Subcutaneous abdominal adipose tissue (tissue), 5 donors: ENCODE results near the gene LTBR.
"Not testable (repeated sequence)": the region's sequence is repeated elsewhere in the genome, so short reads cannot be mapped to it uniquely, and the experiment has no call there.

ENCODE experiments used
- H3K27ac ChIP-seq: one replicate; pipeline ENCODE4 v1.7.0; 2013; ENCODE audit warnings: low read depth, mild to moderate bottlenecking, inconsistent platforms, low read length, moderate library complexity
- H3K27me3 ChIP-seq, 5 donors: one replicate each; pipeline ENCODE4 v1.7.0; 2013; ENCODE audit warnings: low read length in 5 of 5, inconsistent platforms in 1 of 5; ENCODE audit not compliant: control insufficient read depth in 5 of 5, insufficient read depth in 4 of 5
- H3K36me3 ChIP-seq, 5 donors: one replicate each; pipeline ENCODE4 v1.7.0; 2013; ENCODE audit warnings: low read length in 5 of 5; ENCODE audit not compliant: control insufficient read depth in 5 of 5, insufficient read depth in 5 of 5
- H3K4me1 ChIP-seq, 5 donors: one replicate each; pipeline ENCODE4 v1.7.0; 2013; ENCODE audit warnings: low read length in 5 of 5, mild to moderate bottlenecking in 3 of 5, moderate library complexity in 1 of 5; ENCODE audit not compliant: control insufficient read depth in 5 of 5, insufficient read depth in 5 of 5
- H3K4me3 ChIP-seq, 5 donors: one replicate each; pipeline ENCODE4 v1.7.0; 2013; ENCODE audit warnings: low read length in 5 of 5, low read depth in 1 of 5
- H3K9ac ChIP-seq, 5 donors: one replicate each; pipeline ENCODE4 v1.7.0; 2013; ENCODE audit warnings: low read length in 5 of 5, mild to moderate bottlenecking in 4 of 5, moderate library complexity in 3 of 5
- H3K9me3 ChIP-seq, 5 donors: one replicate each; pipeline ENCODE4 v1.7.0; 2013; ENCODE audit warnings: low read length in 5 of 5; ENCODE audit not compliant: control insufficient read depth in 5 of 5
- donor health status: healthy.
- donor health status: healthy.
- donor health status: healthy.
- donor health status: healthy.
- donor health status: healthy.

The LTBR gene

DNA sequence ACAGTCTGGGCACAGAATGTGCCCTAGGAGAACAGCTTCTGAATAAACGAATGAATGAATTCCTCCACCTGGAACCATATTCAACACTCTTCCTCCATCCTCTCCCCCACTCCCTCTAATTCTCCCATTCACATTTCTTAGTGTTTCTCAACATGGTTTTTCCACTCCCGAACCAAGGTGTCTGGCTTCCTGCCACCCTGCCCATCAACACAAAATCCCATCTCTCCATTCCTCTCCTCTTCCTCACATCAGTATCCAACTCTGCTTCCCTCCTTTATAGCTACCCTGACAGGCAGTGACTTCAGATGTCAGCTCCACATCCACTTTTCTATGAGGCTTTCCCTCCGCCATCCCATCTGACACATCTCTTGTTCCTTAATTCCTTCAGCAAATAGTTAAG, 45.0 kb upstream of the LTBR start:
- Histone ChIP-seq H3K27me3 (peaks cover 0 to 4% (median 0%) of the 10 kb centered on the region in 5 donors), H3K36me3 (peaks cover 0 to 19% (median 13%) of the 10 kb centered on the region in 5 donors), H3K9me3 (no peaks in the 10 kb centered on the region), H3K9ac (peak overlapping the region; percentile 96 to 100 (median 100)), H3K4me1 (peaks cover 42 to 90% (median 84%) of the 10 kb centered on the region in 5 donors), H3K27ac (peak overlapping the region; percentile 100), H3K4me3 (peak overlapping the region; percentile 81 to 100 (median 98))

DNA sequence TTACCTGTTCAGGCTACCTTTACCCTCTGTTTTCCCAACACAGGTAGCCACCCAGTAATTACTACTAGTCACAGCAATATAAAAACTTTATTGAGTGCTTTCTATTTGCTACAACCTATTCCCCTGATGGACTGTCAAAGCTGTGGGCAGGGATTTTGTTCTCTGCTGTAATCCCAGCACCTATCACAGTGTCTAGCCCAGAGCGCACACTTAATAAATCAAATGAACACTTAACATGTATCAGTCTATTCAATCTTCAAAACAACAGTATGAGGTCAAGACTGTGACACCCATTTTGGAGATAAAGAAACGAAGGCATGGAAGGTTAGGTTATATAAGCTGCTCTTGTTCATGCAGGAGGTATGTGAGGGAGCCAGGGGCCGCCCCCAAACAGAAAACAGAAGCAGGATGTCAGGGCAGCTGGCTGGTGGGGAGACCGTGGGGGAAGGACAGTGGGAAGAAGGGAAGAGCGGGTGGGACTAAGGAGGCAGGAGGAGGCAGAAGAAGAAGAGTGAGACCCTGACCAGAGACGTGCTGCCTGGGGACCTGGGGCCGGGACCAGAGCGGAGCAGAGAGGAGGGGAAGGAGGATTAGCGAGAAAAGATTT, 43.8 kb upstream of the LTBR start:
- H3K4me1 ChIP-seq = peaks cover 37 to 82% (median 74%) of the 10 kb centered on the region in 5 donors
- H3K4me3 ChIP-seq = peak overlapping the region; percentile 81 to 100 (median 98)
- peaks cover 0 to 4% (median 0%) of the 10 kb centered on the region in 5 donors for H3K27me3 ChIP-seq
- peak overlapping the region; percentile 100 for H3K27ac ChIP-seq
- H3K9ac ChIP-seq = peak overlapping the region; percentile 96 to 100 (median 100)
- H3K36me3 ChIP-seq = peaks cover 0 to 7% (median 2%) of the 10 kb centered on the region in 5 donors
- H3K9me3 ChIP-seq = no peaks in the 10 kb centered on the region

DNA sequence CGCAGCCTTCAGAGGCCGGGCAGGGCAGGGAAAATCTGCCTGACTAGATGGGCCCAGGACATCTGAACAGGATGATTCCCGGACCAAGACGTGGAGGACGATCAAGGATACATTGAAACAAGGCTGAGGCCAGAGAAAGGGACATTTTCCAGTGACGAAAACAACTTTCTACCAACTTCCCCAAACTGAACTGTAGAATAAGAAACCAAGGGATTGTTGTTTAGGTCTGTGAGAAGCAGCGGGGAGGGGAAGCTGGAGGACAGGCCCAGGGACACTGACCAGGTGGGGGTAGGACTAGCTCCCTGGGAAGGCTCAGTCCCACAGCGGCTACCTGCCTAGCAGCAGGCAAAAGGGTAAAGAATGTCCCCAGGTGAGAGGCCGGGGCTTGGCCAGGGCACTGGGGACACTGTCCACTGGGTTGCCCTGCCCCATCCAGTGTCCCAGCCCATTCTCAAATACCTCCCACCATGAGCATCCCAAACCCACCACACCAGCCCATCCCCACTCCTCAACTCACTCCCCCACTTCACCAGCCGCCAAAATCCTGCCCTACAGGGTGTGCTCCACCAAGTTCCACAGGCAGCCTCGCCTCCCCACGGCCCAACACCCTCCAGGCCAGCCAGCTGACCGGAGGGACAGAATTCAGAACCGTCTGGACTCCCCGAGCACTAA, 43.1 kb upstream of the LTBR start:
- H3K4me1 ChIP-seq = peaks cover 35 to 82% (median 72%) of the 10 kb centered on the region in 5 donors
- H3K27me3 ChIP-seq = peaks cover 0 to 4% (median 0%) of the 10 kb centered on the region in 5 donors
- peak overlapping the region; percentile 96 to 100 (median 100) for H3K9ac ChIP-seq
- H3K27ac ChIP-seq = peak overlapping the region; percentile 100
- no peaks in the 10 kb centered on the region for H3K9me3 ChIP-seq
- peak overlapping the region; percentile 81 to 100 (median 98) for H3K4me3 ChIP-seq
- peaks cover 0 to 6% (median 0%) of the 10 kb centered on the region in 5 donors for H3K36me3 ChIP-seq

DNA sequence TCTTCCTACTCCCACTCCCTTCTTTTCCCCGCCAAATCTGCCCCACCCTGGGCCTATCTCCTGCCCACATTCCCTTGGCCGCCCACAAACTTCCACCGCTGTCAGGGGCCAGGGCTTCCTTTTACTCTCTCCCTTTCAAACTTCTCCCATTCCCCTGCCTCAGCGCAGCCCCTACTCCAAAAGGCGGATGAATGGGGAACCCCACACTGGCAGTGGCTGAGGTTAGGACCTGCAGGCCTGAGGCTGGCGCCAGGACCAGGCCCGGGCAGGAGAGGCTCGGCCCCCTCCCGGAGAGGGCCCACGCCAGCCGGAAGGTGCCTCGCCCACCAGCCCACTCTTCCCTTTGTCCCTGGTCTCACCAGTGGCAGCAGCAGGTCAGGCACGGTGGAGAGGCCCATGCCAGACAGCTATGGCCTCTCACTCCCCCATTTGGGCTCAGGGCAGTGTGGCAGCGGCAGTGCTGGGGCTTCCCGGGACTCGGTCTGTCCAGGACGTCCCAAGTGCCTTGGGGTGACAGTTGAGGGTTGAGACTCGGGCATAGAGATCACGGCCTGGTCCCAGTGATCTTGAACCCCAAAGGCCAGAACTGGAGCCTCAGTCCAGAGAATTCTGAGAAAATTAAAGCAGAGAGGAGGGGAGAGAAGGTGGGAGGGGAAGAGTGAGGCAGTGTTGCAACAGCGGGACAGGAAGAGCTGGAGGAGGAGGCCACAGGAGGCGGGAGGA, 42.4 kb upstream of the LTBR start, which contains the start of gene TNFRSF1A:
Gene TNFRSF1A, minus strand, starts transcription at position 660 of the 723 bp plus-strand sequence. Its CDS starts 262 bp downstream, at position 398.
- H3K27ac ChIP-seq = peak within 1 kb of the TSS; percentile 100
- H3K4me1 ChIP-seq = peaks cover 32 to 82% (median 69%) of the 10 kb centered on the region in 5 donors
- peaks cover 0 to 6% (median 0%) of the 10 kb centered on the region in 5 donors for H3K36me3 ChIP-seq
- H3K9ac ChIP-seq = peak within 1 kb of the TSS; percentile 96 to 100 (median 100)
- no peaks in the 10 kb centered on the region for H3K27me3 ChIP-seq
- H3K9me3 ChIP-seq = no peaks in the 10 kb centered on the region
- peak within 1 kb of the TSS; percentile 81 to 100 (median 98) for H3K4me3 ChIP-seq

DNA sequence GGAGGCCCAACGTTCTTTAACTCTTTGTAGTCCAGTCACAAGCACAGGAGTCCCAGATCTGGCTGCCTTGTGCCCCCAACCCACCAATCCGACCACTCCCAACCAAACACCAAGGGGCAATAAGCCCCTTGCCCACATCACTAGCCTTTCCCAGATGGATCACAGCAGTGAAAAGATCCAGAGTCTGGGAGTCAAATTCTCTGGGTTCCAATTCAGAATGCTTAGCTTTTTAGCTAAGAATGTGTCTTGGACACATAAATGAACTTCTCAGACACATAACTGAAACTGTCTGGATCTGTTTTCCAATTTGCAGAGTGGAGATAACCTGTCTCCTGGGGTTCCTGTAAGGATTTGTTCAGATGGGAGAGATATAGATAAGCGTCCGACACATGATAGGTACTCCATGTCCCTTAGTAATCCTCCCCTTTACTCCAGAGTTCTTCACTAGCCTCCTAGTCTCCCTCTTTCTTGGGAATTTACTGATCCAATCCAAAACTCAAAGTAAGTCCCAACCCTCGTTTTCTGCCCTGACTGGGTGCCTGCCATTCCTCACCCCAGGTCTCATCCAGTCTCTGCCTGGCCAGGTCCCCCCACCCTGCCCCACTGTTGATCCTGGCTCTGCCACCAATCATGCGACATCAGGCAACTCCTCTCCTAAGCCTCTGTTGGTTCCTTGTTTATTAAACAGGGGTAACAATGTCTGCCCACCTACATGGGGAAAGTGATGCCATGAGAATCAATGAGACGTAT, 41.6 kb upstream of the LTBR start:
- H3K27me3 ChIP-seq = no peaks in the 10 kb centered on the region

DNA sequence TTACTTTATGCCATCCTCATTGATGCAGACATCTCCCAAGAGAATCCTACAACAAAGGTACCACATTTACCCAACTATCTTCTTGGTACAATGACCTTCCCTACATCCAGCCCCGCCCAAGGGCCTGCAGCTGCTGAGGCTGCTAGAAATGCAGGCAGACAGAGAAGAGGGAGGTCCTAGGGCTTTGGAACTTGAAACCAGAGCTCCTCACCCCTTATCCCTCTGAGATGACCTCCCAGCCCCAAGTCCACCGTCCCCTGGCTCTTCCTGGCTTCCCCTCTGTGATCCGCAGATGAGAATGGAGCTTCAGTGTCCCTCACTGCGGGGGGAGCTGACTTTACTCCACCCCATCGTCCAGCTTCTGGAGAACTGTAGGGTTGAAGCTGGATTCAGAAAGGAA, 40.4 kb upstream of the LTBR start:
- peak overlapping the region; percentile 100 for H3K27ac ChIP-seq
- peaks cover 27 to 81% (median 69%) of the 10 kb centered on the region in 5 donors for H3K4me1 ChIP-seq
- H3K9me3 ChIP-seq = no peaks in the 10 kb centered on the region
- H3K27me3 ChIP-seq = no peaks in the 10 kb centered on the region
- peak overlapping the region in 2 of 5 donors; percentile 19 to 49 for H3K9ac ChIP-seq
- no peak overlapping the region for H3K4me3 ChIP-seq
- H3K36me3 ChIP-seq = peaks cover 0 to 6% (median 0%) of the 10 kb centered on the region in 5 donors

More for the DNA sequence above, 41.6 kb upstream of the LTBR start:
- peak overlapping the region; percentile 96 to 100 (median 100) for H3K9ac ChIP-seq
- no peaks in the 10 kb centered on the region for H3K9me3 ChIP-seq
- peak overlapping the region; percentile 100 for H3K27ac ChIP-seq
- peaks cover 0 to 6% (median 0%) of the 10 kb centered on the region in 5 donors for H3K36me3 ChIP-seq
- H3K4me3 ChIP-seq = peak overlapping the region; percentile 81 to 100 (median 98)
- peaks cover 30 to 82% (median 69%) of the 10 kb centered on the region in 5 donors for H3K4me1 ChIP-seq

DNA sequence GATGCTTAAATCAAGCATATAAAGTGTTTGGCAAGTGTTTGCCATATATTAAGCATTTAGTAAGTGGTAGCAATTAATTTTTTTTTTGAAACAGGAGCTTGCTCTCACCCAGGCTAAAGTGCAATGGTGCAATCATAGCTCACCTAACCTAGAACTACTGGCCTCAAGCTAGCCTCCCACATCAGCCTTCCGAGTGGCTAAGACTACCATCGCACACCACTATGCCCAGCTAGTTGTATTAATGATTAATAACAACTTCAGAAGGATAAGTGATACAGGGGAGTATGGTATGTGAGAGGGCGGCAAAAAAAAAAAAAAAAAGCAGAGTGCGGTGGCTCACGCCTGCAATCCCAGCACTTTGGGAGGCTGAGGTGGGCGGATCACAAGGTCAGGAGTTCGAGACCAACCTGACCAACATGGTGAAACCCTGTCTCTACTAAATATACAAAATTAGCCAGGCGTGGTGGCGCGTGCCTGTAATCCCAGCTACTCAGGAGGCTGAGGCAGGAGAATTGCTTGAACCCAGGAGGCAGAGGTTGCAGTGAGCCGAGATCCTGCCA, 39.8 kb upstream of the LTBR start:
- not testable (repeated sequence) for H3K9ac ChIP-seq

DNA sequence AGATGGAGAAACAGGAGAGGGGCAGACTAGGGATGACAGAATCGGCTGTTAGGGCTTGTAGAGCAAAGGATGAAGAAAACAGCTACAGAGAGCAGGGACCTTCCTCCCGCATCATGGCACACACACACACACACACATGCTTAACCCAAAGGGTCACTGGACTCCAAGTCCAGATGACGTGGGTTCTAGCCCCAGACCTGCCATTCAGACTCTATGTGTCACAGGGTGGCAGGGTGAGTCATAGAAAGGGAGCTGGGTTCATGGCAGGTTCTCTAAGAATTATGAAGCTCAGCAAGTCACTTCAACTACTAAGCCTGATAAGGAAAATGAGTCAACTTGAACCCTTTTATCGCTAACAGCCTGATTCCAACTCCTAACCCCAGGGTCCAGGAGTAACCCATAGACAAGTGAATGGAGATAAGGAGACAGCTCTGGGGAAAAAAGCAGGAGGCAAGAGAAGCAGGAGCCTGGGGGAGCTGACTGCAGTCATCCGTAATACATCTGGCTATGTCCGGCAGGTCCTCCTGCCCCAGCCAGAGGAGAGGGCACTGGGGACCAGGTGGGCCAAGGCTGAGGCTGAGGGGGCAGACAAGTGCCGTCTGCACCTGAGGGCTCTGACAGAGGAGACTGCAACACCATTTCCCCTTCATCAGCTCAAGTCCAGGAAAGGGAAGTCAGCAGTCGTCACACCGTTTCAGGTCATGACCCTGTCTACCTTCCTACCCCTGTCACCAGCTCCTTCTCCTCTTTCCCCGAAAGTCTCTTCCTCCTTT, 38.5 kb upstream of the LTBR start:
- H3K27ac ChIP-seq = peak overlapping the region; percentile 27
- no peak overlapping the region for H3K4me3 ChIP-seq
- H3K36me3 ChIP-seq = no peaks in the 10 kb centered on the region
- no peaks in the 10 kb centered on the region for H3K27me3 ChIP-seq
- H3K9ac ChIP-seq = peak overlapping the region in 1 of 5 donors; percentile 31
- peaks cover 19 to 61% (median 54%) of the 10 kb centered on the region in 5 donors for H3K4me1 ChIP-seq
- H3K9me3 ChIP-seq = no peaks in the 10 kb centered on the region

More for the DNA sequence above, 39.8 kb upstream of the LTBR start:
- H3K27ac ChIP-seq, H3K4me3 ChIP-seq, H3K9me3 ChIP-seq, H3K27me3 ChIP-seq, H3K36me3 ChIP-seq: not testable (repeated sequence)
- peaks cover 22 to 74% (median 63%) of the 10 kb centered on the region in 5 donors for H3K4me1 ChIP-seq
